Colon (tissue), 2 donors: ENCODE results near the gene UNC93B1.

ENCODE experiments used
- FAIRE-seq: peaks from 2 replicates; lab custom pipeline; 2012; peaks lifted over from hg19 to GRCh38; lab: Jason Lieb, UNC
- donor health status: control.
- donor health status: control.

Gene UNC93B1

DNA sequence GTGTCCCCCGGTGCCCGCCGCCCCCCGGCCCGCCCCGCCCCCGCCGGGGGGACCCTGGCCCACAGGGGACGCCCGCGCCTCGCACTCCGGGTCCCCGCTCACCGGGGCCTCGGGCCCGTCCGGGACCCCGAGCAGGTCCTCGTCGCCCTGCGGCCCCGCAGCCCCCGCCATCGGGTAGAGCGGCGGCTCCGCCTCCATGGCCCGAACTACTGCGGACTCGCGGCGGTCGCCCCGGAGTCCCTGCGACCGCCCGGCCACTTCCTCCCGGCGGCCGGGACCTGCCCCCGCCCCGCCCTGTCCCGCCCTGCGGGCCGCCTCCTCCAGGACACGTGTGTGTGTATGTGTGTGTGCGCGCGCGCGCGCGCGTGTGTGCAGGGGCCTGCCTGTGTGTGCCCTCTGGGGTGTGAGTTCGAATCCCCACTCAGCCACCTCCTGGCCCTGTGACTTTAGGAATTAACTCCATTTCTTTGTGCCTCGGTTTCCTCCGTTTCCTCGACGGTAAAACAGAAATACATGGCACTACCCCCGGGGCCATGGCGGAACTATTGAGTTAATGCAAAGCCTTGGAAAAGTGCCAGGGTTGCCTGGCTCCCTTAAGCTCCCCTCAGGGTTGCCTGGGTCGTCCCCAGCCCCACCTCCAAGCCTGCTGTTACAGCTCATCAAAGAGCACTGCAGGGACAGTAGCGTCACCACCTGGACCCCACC lies at the start of gene UNC93B1:
UNC93B1 (minus strand) TSS at position 252 of the 705 bp plus-strand sequence; CDS start at position 198, 54 bp downstream.
- no peak for FAIRE-seq

DNA sequence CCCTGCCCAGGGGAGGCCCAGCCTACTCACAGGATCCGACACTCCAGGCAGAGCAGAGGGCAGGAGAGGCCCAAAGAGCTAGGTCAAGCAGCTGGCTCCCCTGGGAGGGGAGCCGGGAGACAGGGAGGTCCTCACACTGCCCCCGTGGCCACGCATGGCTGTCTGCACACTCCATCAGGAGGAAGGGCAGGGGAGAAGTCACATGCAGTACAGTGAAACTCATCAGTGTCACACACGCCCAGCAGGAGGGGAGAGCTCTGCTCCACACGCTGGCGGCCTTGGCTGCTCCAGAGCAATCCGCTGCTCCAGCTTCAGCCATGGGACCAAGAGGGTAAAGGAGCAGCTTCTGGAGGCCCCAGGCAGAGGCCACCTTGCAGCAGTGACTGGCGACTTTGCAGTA lies 49.2 kb upstream of the UNC93B1 start:
- no peak for FAIRE-seq

- FAIRE-seq, result no peak
These were observed 48.4 kb upstream of the UNC93B1 start for GRCh38 chr11:68052137-68052873.

DNA sequence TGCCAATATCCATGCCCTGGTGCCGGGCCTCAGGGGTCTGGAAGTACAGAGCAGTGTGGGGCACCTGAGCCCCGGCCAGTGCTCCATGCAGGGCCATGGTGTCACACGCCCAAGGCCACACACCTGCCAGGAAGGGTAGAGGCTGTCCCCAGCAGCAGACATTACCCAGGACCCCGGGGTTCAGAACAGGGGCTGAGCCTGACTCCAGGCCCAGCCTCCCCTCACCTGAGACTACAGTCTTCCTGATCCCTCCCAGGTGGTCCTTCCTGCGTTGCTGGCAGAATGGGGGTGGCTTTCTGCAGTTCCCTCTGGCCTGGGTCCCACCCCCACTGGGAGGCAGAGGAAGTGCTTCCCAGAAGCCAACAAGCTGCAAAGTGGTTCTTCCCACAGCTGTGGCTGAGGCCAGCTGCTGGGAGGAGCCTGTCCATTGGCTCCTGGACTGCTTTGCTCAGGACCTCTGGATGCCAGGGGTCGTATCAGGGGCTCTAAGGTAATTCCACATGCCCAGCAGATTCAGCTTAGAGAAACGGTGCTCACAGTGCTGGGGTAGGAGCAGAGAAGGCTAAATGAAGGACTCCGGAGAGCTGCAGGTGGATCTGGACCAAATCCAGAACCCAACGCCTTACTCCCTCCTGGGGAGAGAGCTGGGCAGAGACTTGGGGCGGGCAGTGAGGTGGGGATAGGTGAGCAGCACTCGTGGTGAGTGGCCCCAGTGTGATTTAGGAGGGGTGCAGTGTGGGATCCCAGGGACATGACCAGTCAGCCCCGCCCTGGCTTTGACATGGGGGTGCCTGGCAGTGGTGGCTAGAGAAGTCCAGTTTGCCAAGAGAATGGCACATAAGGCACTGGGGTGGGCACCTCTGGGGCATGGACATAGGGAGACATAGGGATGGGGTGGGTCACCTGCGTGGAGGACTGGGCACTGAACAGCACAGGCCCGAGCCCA lies 47.6 kb upstream of the UNC93B1 start:
- FAIRE-seq, result no peak

GRCh38 chr11:68050371-68050841 lies 46.5 kb upstream of the UNC93B1 start:
- FAIRE-seq, result no peak

GRCh38 chr11:68049509-68050370 lies 45.8 kb upstream of the UNC93B1 start:
- no peak for FAIRE-seq

- no peak for FAIRE-seq
These were observed 45.0 kb upstream of the UNC93B1 start for GRCh38 chr11:68048681-68049508.

GRCh38 chr11:68047437-68048290 lies 43.8 kb upstream of the UNC93B1 start:
- no peak for FAIRE-seq

DNA sequence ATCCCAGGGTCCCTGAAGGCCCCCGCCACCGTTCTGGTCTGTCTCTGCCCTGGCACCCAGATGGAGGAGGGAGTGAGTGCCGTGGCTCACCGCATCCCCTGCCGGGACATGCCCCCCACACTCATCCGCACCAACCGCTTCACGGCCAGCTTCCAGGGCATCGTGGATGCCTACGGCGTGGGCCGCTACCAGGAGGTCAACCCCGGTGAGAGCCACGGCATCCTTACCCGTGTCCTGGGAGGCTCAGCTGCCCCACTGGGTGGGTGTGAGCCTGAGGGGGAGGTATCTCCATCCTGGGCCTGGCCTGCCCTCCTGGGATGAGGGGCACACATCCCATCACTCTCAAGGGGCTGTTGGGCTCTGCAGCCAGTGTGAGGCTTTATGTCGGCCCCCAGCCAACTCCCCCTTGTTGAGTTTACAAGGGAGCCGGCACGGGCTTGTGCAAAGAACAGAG lies 41.0 kb upstream of the UNC93B1 start:
- no peak for FAIRE-seq

DNA sequence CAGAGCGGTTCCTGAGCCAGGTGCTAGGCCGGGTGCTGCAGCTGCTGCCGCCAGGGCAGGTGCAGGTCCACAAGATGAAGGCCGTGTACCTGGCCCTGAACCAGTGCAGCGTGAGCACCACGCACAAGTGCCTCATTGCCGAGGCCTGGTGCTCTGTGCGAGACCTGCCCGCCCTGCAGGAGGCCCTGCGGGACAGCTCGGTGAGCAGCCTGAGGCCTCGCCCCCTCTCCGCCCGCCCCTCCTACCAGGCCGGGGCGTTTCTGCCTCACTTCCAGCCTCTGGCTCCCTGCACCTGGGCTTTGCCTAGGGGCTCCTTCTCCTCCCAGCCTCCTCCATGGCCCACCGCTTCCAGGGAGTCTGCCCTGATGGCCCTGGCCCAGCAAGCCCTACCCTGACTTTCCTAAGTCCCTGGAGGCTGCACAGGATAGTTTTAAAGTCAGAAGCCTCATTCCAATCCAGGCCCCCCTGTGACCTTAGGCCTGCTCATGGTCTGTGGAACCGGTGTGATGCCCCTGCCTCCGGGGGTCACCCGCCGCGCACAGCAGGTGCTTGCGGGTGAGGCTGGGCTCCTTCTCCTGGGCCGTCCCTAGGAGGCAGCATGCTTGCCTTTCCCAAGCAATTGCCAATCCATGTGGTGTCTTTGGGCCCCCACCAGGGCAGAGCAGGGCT lies 40.4 kb upstream of the UNC93B1 start:
- FAIRE-seq, result no peak

DNA sequence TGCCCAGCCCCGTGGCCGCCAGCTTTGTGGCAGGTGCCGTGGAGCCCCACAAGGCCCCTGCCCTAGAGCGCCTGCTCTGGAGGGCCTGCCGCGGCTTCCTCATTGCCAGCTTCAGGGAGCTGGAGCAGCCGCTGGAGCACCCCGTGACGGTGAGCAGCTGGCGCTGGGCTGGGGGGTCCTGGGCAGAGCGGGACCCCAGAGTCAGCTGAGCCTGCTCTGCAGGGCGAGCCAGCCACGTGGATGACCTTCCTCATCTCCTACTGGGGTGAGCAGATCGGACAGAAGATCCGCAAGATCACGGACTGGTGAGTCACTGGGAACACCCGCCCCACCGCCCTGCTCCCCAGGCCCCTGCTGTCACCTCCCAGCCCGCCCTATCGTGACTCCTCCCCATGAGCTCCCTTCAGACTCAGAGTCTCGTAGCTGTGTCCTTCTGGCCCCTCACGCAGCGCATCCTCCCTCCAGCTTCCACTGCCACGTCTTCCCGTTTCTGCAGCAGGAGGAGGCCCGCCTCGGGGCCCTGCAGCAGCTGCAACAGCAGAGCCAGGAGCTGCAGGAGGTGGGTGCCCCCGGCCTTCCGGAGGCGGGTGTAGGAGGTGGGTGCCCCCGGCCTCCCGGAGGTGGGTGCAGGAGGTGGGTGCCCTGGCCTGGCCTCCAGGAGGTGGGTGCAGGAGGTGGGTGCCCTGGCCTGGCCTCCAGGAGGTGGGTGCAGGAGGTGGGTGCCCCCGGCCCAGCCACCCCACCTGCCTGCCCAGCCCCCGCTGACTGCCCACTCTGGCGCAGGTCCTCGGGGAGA lies 39.6 kb upstream of the UNC93B1 start:
- no peak for FAIRE-seq

DNA sequence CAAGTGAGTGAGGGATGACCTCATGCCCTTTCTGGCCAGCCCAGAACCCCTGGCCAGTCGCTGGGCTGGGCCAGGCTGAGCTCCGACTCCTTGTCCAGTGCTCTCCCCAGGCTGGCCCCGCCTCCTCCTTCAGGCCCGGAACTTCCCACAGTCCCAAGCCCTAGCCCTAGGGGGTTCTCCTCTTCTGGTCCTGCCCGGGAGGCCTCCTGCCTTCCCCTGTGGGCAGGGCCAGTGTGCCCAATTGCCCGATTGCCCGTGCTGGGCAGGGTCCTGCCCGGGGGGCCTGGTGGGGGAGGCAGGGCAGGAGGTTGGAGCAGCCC lies 39.1 kb upstream of the UNC93B1 start:
- FAIRE-seq, result no peak

GRCh38 chr11:68042219-68043028 lies 38.5 kb upstream of the UNC93B1 start:
- no peak for FAIRE-seq

DNA sequence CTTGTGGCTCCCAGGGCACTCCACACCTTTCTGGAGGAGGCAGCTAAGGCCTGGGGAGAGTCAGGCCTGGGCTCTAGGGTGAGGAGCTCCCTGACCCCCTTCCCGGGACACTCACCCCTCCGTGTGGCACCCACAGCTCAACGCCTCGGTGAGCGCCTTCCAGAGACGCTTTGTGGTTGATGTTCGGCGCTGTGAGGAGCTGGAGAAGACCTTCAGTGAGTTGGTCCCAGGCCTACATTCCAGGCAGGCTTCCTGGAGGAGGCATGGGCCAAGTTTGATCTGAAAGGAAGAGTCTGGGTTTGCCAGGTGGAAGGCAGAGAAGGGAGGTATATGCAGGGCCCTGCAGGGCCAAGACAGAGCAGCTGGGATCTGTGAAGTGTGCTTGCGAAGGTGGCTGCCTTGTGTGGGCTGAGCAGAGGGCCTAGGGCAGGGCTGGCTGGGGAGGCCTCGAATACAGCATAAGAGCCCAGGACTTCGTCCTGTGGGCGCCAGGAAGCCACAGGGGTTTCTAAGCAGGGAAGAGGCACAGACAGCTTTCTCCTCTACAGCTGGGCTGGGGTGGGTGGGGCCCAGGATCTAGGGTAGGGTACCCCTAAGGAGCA lies 37.8 kb upstream of the UNC93B1 start:
- FAIRE-seq, result no peak

- FAIRE-seq, result no peak
These were observed 37.2 kb upstream of the UNC93B1 start for GRCh38 chr11:68040957-68041591.
